Measurements from ENCODE around the gene ADRM1. TPM values are rescaled to one million over a fixed set of nuclear protein-coding genes. Genes with fewer than 3 reads are reported as not detected.

ADRM1 gene
- total and polyA plus RNA-seq, 10 of the 15 experiments (the other 5 are each of a cell fraction or from before 2014, with no cell fraction given) = 3.4 to 213 (median 95.9) TPM

GRCh38 chr20:62259294-62259565, 43.6 kb upstream of the ADRM1 start:
- no peak for ATAC-seq
- CTCF ChIA-PET = no interaction called here
- H3K9ac ChIP-seq (ENCODE audit: control insufficient read depth, insufficient read depth, low read length) = no peak overlapping the region
- intact Hi-C loops (cut with micrococcal nuclease; ENCODE audit: unreplicated experiment) = no loop called here
- H3K4me2 ChIP-seq (ENCODE audit: control insufficient read depth, insufficient read depth) = no peak overlapping the region
- H3K4me3 ChIP-seq = no peak overlapping the region
- in situ Hi-C loops (cut with MboI) = no loop called here
- no peaks in the 10 kb centered on the region; the same call in 2 of the 3 replicates for H3K9me3 ChIP-seq (replicated peaks; ENCODE audit: control insufficient read depth, insufficient read depth, low read length)
- no TSS peak for BruUV-seq (replicated peaks)
- H3K27me3 ChIP-seq (replicated peaks in 1 of 2; ENCODE audit: control insufficient read depth in 2 of 2, insufficient read depth in 2 of 2, low read length in 1 of 2) = no peaks in the 10 kb centered on the region
- WGBS (ENCODE audit: insufficient coverage, insufficient replicate concordance, low lambda C conversion rate, missing lambda C conversion rate) = 96% methylated on average over 8 of the region's 8 CpGs
- DNase-seq (ENCODE audit: low read depth, low spot score) = no peak
- POLR2A ChIA-PET = no interaction called here
- H4K20me1 ChIP-seq (ENCODE audit: control insufficient read depth, insufficient read depth) = no peaks in the 10 kb centered on the region; the same call in 1 of the 2 replicates
- SMC1A ChIA-PET (ENCODE audit: uncharacterized antibody, unreplicated experiment) = no interaction called here
- no peaks in the 10 kb centered on the region for H3K4me1 ChIP-seq (ENCODE audit: control insufficient read depth, insufficient read depth, low read length)
- H3K79me2 ChIP-seq (ENCODE audit: control insufficient read depth, insufficient read depth, low read length) = no peaks in the 10 kb centered on the region
- H3K27ac ChIP-seq (ENCODE audit: control insufficient read depth, insufficient read depth) = no peak overlapping the region
- FAIRE-seq = no peak
- peaks cover 18 to 19% of the 10 kb centered on the region in 2 experiments for H3K36me3 ChIP-seq (ENCODE audit: control insufficient read depth in 2 of 2, insufficient read depth in 2 of 2, low read length in 1 of 2)
- RAD21 ChIA-PET (ENCODE audit: unreplicated experiment) = no interaction called here
- no peak overlapping the region for H2AFZ ChIP-seq (ENCODE audit: control insufficient read depth, low read depth, low read length)
- TF ChIP-seq EZH2 (IDR thresholded peaks at IDR 0.05; ENCODE audit: borderline replicate concordance, control insufficient read depth, low read depth, low read length) (no peak), ZNF592 (IDR thresholded peaks at IDR 0.05) (no peak), POLR2AphosphoS2 (IDR thresholded peaks at IDR 0.05; ENCODE audit: low read depth, low read length) (no peak), CREM (IDR thresholded peaks at IDR 0.05; ENCODE audit: low read depth) (no peak), CHD1 (IDR thresholded peaks at IDR 0.05; ENCODE audit: low read depth, low read length) (no peak), E2F8 (IDR thresholded peaks at IDR 0.05; ENCODE audit: low read depth, partially characterized antibody) (no peak), SKIL (IDR thresholded peaks at IDR 0.05; ENCODE audit: low read depth, poor library complexity, severe bottlenecking) (no peak), NKRF (conservative IDR thresholded peaks at IDR 0.05) (no peak), PML (IDR thresholded peaks at IDR 0.05; ENCODE audit: low read length) (no peak), IRF5 (IDR thresholded peaks at IDR 0.05; ENCODE audit: borderline replicate concordance) (no peak), RCOR1 (conservative IDR thresholded peaks at IDR 0.05; ENCODE audit: low read depth, low read length) (no peak), KAT2A (conservative IDR thresholded peaks at IDR 0.05; ENCODE audit: control insufficient read depth, low read depth, low read length) (no peak)
